PC-9 (cell line): ENCODE results near the gene MET.

Source experiments
- CTCF ChIP-seq: fragments of 200-600 bp; sonication (generic); conservative IDR thresholded peaks from 2 replicates; pipeline ENCODE4 v1.6.1; 2017; ENCODE audit warnings: mixed run types, antibody characterized with exemption, mild to moderate bottlenecking, moderate library complexity
- EZH2 ChIP-seq: fragments of 200-600 bp; sonication (generic); IDR thresholded peaks from 2 replicates; pipeline ENCODE4 v1.8.0; 2017; ENCODE audit warnings: antibody characterized with exemption, low read depth

- TF ChIP-seq CTCF (no peak), EZH2 (no peak)
Measured at GRCh38 chr7:116842371-116842770, 170.4 kb downstream of the MET start.
